NOMO-1 (cell line): ENCODE data around the gene ERC1.

Experiments used
- DNase-seq, 2 experiments: peaks; one replicate each; lab custom pipeline; 2025; ENCODE audit not compliant: unreplicated experiment in 2 of 2; lab: John Stamatoyannopoulos, UW

Gene ERC1

GRCh38 chr12:1421091-1421846, 430.2 kb downstream of the ERC1 start:
- DNase-seq: no peak

DNA sequence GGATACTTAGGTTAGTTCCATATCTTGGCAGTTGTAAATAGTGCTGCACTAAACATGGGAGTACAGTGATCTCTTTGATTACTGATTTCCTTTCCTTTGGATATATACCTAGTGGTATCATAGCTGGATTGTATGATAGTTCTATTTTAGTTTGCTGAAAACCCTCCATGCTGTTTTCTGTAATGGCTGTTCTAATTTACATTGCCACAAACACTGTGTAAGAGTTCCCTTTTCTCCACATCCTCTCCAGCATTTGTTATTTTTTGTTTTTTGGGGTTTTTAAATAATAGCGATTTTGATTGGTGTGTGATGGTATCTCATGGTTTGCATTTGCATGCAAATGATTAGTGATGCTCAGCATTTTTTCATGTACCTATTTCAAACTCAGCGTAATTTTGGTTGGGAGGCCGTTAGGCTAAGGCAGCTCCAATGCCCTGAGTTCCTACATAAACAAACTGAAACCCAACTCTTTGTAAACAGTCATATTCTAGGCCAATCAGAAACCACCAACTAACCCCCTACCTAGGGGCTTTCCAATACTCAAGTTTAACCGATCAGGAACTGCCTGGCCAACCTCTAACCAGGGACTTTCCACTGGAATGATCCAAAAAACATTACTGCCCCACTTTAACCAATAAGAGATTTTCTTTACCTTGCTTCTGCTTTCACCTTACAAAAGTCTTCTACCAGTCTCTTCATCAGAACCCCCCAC, 431.7 kb downstream of the ERC1 start:
- DNase-seq: no peak

- DNase-seq: no peak
Observed at GRCh38 chr12:1424674-1425395, 433.8 kb downstream of the ERC1 start.

DNA sequence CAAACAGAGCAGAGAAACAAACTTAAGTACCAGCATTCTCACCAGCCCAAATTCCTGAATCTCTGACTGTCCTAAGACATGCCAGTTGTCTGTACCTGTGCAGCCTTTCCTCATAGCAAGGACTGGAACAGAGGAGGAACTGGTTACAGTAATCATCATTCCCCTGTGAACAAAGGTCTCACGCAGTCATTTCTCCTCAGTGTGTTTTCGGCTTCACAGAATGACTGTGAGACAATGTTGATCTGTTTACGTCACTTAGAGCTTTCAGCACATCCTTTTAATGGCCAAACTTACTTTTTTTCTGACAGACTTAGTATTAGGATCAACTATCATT, 434.3 kb downstream of the ERC1 start:
- DNase-seq: no peak

DNA sequence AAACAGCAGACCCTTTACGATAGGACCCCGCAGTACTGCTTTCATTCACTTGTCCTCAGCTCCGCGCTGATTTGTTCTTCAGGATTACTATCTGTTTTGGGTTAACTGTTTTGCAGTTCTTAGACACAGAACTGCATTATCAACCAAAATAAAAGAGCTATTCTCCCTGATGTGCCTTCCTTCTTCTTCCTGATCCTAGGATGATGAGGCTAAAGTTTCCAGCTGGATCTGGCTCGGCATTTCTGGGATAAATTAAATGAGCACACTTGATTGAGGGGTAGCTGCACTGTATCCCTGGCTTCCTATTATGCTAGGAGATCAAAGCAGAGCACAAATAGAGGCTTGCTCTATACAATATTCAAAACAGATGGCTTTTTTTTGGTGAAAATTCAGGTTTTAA, 437.6 kb downstream of the ERC1 start:
- DNase-seq: no peak

DNA sequence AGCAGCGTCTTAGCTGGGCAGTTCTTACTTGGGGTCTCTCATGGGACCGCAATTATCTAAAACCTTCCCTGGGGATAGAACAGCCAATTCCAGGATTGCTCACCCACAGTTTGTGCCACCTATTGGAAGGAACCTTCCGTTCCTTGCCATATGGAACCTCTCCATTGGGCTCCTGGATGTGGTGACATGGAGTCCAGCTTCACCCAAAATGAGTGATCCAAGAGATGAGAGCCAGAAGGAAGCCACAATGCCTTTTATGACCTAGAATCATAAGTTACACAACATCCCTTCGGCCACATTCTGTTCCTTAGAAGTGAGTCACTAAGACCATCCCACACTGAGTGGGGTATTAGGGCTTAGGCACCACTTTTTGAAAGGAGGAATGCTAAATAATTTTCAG, 439.0 kb downstream of the ERC1 start:
- peak; percentile 33 to 73 for DNase-seq

- no peak for DNase-seq
Observed at GRCh38 chr12:1434296-1434955, 443.4 kb downstream of the ERC1 start.

DNA sequence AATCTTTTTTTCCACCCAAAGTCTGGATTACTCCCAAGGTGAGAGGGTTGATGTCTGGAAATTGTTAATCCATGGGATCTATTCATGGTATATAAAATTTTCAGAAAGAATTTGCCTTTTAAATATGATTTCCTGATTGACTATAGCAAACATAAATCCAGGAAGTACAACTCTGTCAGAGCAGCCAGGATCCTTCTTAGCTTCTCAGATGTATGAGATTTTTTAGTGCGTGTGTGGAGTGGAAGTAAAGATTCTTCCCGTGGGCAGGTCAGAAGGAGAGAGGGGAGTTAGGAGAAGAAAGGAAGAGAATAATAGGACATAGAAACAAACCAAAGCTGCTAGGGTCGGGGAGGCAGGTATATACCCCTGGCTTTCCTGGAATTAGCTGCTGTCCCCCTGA, 444.0 kb downstream of the ERC1 start:
- DNase-seq: no peak

DNA sequence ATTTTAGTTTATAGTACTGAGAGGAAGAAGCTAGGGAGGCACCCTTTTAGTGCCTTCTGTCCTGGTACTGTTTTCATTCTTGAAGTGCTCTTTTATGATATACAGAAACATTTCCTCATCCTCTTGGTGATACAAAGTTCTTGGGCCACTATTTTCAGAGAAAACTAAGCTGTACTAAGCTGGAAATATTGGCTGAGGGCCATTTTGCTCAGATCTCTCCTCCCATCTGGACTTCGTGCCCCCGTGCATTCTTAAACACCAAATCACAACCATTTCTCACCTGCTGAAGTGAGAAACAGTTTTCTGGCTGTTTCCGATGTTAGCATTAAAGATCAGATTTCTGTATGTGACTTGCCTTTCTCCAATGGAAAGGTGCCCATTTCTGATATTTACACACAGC, 444.4 kb downstream of the ERC1 start:
- DNase-seq: no peak

DNA sequence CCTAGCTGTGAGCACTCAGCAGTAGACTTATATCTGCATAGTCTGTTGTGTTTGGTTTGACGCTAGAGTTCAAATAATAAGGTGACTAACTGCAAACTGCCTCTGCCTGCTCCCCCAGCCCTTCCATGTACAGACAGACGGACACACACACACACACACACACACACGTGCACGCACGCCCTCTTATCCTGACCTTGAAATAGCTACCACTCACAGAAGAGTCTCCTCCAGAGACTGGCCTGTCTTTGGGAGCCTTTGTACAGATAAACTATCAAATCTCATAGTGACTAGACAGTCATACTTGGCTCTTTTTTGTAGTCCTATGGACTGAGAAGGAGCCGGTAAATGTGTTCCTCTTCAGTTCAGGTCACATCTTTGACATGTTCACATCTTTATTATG, 445.0 kb downstream of the ERC1 start:
- DNase-seq: no peak

DNA sequence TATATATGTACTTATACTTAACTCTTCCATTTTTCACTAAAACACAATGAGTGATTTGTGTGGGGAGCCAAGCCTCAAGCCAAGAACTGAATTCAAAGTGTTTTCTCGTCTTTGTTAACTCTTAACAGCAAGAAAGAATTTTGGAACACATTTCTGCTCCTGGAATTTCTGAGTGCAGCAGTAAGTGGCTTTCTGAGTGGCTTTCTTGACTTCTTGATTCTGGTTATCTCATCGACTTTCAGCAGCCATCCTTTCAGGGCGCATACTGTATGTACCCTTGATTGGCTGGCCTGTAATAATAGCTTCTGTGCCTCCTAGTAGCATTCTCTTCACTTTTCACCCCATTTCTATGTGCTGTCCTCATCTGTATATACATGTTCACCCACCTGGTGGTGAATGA, 446.0 kb downstream of the ERC1 start:
- no peak for DNase-seq

DNA sequence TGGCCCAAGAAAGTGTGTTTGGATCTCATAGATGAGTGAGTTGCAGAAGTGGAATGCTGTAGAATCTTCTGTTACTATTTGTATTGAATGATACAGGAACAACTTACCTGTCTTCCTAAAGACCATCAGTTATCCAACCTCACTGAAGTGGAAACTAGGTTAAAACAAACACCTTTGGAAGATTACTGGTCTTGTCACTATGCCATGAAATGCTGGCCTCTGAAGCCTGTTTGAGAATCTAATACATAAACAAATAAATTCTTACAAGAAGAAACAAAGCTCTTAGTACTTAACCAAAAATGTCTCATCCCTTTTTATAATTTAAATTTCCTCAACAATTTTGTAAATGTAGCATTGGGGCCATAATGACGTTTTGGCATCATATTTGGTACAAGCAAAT, 448.2 kb downstream of the ERC1 start:
- DNase-seq: no peak

DNA sequence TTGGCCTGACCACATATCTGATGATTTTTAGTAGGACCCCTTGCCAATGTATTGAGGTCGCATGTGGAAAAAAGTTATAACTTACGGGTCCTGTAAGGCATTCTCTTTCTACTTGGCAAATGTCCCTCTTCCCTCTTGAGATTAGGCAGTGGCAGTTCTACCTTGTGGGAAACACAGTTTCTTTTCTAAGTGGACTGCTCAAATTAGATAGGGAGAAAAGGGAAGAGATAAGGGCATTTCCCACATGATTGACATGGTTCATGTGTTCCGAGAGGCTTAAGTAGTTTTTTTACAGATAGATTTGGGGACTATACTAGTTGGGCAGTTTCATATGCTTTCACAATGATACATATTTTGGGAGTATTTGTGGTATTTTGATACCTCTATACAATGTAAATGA, 448.7 kb downstream of the ERC1 start:
- DNase-seq: no peak

DNA sequence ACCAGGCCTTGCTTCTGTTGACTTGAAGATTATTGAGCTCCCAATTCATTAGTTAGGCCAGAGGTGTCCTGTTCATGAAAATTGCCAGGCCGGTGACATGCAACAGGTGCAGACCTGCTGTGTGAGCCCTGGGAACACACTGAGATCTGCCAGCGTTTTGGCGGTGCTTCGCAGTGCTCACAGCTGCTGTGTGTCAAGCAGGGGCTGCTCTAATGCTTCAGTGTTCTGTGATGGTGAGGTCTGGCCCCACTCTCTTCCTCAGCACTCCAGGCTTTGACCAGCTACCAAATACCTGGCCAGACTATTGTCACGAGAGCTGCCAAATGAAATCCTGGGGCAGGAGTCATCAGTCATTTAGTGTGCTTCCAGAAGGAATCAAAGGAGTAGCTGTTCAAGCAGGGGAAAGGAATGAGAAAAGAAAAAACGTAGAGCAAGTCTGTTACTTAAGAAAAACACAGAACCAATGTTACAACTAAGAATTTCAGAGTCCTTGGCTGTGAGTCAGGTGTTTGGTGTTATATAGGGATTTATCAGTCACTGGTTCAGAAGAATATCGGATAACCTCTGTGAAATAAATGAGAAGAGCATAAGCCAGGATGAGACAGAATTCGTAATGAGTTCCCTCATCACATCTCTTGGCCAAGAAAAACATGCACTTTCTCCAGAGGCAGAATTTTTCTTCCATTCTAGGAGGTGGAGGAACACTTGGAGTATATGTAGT, 452.6 kb downstream of the ERC1 start:
- no peak for DNase-seq

DNA sequence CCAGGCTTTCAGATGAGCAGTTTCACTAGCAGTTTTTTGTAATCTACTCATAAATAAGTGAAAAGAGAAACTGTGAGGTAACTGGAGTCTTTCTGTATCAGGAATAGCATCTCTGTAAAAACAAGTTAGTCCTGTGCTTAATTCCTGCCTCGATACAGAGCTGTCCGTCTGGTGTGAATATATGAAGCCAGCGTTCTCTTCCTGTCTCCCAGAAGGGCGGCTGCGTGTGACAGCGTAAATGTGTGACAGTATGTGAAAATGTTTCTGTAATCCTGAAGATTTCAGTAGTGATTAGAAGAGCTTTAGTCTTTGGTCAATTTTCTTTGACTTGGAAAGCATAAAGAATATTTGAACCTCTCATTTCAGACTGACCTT, 453.1 kb downstream of the ERC1 start:
- no peak for DNase-seq

DNA sequence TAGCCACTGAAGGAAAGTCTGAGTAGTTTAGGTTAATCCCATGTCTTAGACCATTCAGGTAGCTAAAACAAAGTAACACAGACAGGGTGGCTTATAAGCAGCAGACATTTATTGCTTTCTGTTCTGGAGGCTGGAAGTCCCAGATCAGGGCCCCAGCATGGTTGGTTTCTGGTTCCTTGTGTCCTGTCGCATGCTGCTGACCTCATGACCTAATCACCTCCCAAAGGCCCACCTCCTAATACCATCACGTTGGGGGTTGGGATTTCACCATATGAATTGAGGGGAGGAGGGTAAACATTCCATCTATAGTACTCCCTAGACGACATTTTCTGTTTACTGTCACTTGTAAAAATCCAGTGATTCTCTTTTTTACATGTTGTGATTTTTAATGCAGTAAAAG, 454.8 kb downstream of the ERC1 start:
- DNase-seq: no peak

DNA sequence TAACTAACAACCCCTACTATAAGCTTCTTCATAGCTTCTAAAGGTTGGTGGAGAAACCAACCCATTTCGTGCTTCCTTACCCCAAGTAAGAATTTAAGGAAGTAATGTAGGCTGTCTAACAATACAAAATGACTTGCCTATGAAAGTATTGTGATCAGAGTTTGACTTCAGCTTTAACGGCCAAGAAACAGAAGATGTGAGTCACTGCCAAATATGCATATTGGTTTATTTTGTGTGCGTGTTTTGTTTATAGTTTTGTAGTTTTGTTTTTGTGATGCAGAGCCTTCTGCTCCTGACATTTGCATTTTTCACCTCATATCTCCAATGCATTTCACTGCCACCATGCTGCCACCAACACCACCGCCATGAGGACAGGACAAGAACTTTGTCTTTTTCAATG, 457.3 kb downstream of the ERC1 start:
- no peak for DNase-seq

GRCh38 chr12:1453810-1454209, 462.8 kb downstream of the ERC1 start:
- DNase-seq: no peak

- DNase-seq: no peak
Observed at GRCh38 chr12:1456885-1457284, 465.9 kb downstream of the ERC1 start.

DNA sequence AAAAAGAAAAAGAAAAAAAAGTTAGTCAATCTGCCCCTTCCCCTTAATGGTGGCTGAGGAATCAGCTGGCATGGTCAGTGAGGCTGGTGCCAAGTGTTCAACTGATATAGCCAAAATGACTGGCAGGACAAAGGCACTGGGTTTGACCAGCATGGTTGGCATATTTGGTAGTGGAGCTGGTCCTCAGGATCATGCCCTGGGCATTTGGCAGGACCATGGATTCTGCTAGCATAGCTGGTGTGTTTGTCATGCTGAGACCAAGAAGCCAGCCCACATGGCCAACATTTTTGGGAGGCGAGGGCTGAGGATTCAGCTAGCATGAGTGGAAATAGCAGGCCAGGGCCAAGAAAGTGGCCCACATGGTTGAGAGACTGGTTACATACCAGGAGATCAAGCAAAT, 466.9 kb downstream of the ERC1 start:
- no peak for DNase-seq

DNA sequence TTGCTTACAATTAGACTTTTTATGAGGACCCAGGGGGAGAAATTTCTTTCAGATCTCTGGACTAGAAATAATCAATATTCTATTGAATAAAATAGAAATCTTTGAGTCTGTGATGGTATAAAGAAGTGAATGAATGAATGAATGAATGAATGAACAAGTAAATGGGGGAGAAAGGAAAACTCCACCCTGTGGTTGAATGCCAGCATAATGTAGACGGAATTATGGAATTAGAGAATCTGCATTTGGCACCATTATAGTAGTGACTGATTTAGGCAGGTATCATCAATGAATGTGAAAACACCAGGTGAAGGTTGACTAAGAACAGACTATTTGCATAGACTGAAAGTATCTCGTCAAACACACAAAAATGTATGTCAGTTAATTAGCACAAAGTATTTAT, 468.3 kb downstream of the ERC1 start:
- DNase-seq: no peak
